ES-I3 (cell line): ENCODE results near the gene OR10S1.
"Not testable (repeated sequence)": the region's sequence is repeated elsewhere in the genome, so short reads cannot be mapped to it uniquely, and the experiment has no call there.

ENCODE experiments used
- H3K36me3 ChIP-seq: 2 replicates; pipeline ENCODE4 v1.6.1; 2013; ENCODE audit warnings: mild to moderate bottlenecking, low read length, control low read depth, moderate library complexity; ENCODE audit not compliant: insufficient read depth
- H3K4me1 ChIP-seq: 2 replicates; pipeline ENCODE4 v1.6.1; 2013; ENCODE audit warnings: mild to moderate bottlenecking, control low read depth, low read length; ENCODE audit not compliant: insufficient read depth
- H3K9ac ChIP-seq: 2 replicates; pipeline ENCODE4 v1.6.1; 2013; ENCODE audit warnings: low read depth, mild to moderate bottlenecking, low read length, moderate library complexity
- H3K9me3 ChIP-seq: 2 replicates; pipeline ENCODE4 v1.6.1; 2013; ENCODE audit warnings: mild to moderate bottlenecking, low read length, moderate library complexity; ENCODE audit not compliant: control insufficient read depth, insufficient read depth

The OR10S1 gene, protein sequence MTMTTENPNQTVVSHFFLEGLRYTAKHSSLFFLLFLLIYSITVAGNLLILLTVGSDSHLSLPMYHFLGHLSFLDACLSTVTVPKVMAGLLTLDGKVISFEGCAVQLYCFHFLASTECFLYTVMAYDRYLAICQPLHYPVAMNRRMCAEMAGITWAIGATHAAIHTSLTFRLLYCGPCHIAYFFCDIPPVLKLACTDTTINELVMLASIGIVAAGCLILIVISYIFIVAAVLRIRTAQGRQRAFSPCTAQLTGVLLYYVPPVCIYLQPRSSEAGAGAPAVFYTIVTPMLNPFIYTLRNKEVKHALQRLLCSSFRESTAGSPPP

DNA sequence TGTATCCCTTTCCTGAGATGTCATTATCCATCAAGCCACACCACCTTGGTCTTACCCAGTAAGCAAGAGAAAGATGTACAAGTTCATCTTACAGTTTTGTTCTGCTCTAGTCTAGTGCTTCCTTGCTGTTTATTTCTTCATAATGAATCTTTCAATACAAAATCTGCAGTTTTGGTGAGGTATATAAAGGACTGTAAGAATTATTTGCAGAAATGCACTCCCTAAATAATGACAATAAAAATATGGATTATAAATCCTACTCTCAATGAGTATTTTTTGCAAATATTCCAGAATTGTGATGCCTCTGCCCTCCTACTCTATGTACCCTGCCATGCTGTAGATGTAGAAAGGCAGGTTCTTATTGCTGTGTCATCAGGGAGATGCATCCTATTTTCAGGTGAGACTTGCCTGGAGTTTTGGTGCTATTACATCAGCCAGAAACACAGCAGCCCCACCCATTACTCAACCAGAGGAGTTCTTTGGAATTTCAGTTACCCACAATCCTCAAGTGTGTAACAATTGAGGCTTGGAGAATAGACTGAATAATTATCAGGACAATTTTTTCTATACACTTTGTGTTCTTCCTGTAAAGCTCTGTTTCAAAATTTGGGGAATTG is at the start of gene OR10S1:
OR10S1 (minus strand) TSS at position 51 of the 617 bp plus-strand sequence. CDS start 117 bp downstream, outside the sequence.
- H3K9me3 ChIP-seq: no peaks in the 10 kb centered on the region
- H3K9ac ChIP-seq: no peak within 1 kb of the TSS
- no peaks in the 10 kb centered on the region for H3K36me3 ChIP-seq
- no peaks in the 10 kb centered on the region for H3K4me1 ChIP-seq

DNA sequence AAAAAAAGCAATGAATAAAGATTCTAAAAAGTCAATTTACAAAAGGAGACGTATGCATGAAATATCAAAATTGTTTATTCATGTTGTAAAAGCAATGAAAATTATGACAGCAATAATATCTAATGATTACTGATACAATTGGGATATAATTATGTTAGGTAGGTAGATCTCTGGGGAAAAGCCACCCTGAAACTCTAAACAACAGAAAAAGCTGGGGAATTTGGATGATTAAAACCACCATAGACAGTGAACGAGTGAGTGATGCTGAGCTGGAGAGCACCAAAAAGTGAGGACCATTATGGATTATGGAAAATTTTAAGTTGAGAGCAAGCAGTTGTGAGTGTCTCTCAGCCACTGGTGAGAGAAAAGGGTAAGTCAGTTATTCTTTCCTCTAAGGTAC is 48.9 kb upstream of the OR10S1 start, which contains the start of gene OR10G8:
OR10G8 (plus strand) TSS at position 301 of the 400 bp plus-strand sequence. CDS start 2,825 bp downstream, outside the sequence.
- H3K36me3 ChIP-seq: no peaks in the 10 kb centered on the region
- no peaks in the 10 kb centered on the region for H3K9me3 ChIP-seq
- H3K4me1 ChIP-seq: peaks cover 2% of the 10 kb centered on the region; the same call in 1 of the 2 replicates
- no peak within 1 kb of the TSS for H3K9ac ChIP-seq

DNA sequence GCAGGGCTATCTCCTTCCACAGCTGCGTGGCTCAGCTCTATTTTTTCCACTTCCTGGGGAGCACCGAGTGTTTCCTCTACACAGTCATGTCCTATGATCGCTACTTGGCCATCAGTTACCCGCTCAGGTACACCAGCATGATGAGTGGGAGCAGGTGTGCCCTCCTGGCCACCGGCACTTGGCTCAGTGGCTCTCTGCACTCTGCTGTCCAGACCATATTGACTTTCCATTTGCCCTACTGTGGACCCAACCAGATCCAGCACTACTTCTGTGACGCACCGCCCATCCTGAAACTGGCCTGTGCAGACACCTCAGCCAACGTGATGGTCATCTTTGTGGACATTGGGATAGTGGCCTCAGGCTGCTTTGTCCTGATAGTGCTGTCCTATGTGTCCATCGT is 38.3 kb upstream of the OR10S1 start:
- not testable (repeated sequence) for H3K9ac ChIP-seq, H3K9me3 ChIP-seq, H3K36me3 ChIP-seq, H3K4me1 ChIP-seq

DNA sequence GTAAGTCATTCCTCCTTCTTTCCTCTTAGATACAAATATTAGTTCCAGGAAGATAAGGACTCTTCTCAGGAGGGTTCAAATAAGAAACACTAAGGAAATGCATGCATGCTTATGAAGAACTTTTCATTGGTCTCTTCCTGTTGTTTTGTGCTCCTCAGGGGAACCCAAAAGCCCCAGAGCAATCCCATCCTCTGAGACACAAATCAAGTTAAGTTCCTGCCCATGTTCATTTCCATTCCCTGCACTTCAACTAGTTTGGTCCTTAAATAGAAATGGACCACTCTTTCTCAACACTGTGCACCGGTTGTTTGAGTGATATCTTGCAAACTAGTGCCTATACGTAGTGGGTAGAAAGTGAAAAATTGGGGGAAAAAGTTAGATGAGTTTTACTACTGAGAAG is 35.1 kb upstream of the OR10S1 start, which contains the start of gene OR10G4:
OR10G4 (plus strand) TSS at position 301 of the 400 bp plus-strand sequence. CDS start 2,578 bp downstream, outside the sequence.
- Histone ChIP-seq H3K36me3 (no peaks in the 10 kb centered on the region), H3K4me1 (no peaks in the 10 kb centered on the region), H3K9ac (no peak within 1 kb of the TSS), H3K9me3 (no peaks in the 10 kb centered on the region)

DNA sequence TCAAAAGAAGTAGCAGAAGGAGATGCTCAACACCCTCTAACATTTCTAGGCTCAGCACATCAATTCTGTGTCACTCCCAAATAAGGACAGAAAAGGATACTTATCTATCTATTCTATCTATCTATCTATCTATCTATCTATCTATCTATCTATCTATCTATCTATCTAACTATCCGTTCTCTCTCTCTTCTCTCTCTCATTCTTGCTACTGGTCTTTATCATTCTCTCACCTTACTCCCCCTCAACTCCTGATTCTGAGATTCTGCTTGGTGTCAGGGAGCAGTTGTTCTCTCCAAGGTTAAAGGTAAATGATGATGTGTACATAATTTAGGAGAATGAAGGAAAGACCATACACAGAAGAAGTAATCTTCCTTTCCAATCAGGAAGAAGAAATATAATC is 17.5 kb upstream of the OR10S1 start, which contains the start of gene OR10G6:
OR10G6 (minus strand) TSS at position 43 of the 400 bp plus-strand sequence; CDS start at position 43, 0 bp downstream.
- no peak within 1 kb of the TSS for H3K9ac ChIP-seq
- no peaks in the 10 kb centered on the region for H3K9me3 ChIP-seq
- H3K4me1 ChIP-seq: no peaks in the 10 kb centered on the region

DNA sequence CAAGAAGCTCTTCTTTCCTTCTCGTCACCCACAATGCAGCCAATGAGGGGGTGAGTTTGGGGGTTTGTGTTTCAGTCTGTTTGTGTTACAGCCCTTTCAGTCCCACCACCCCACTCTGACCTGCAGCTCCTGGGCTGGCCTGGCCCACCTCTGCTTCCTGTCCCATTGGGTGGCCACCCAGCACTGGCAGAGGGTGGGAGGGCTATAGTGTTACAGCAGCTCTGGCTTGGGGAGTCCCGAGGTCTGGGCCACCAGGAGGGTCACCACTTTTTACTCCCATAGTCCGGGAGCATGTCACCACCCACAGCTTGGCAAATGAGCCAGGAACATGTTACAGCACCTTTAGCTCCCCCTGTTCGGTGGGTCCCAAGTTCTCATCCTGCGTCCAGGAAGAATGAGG is 1.7 kb upstream of the OR10S1 start:
- Histone ChIP-seq H3K9me3 (no peaks in the 10 kb centered on the region), H3K9ac (no peak overlapping the region), H3K4me1 (no peaks in the 10 kb centered on the region), H3K36me3 (no peaks in the 10 kb centered on the region)

More for the DNA sequence above, 17.5 kb upstream of the OR10S1 start, which contains the start of gene OR10G6:
- H3K36me3 ChIP-seq: no peaks in the 10 kb centered on the region

DNA sequence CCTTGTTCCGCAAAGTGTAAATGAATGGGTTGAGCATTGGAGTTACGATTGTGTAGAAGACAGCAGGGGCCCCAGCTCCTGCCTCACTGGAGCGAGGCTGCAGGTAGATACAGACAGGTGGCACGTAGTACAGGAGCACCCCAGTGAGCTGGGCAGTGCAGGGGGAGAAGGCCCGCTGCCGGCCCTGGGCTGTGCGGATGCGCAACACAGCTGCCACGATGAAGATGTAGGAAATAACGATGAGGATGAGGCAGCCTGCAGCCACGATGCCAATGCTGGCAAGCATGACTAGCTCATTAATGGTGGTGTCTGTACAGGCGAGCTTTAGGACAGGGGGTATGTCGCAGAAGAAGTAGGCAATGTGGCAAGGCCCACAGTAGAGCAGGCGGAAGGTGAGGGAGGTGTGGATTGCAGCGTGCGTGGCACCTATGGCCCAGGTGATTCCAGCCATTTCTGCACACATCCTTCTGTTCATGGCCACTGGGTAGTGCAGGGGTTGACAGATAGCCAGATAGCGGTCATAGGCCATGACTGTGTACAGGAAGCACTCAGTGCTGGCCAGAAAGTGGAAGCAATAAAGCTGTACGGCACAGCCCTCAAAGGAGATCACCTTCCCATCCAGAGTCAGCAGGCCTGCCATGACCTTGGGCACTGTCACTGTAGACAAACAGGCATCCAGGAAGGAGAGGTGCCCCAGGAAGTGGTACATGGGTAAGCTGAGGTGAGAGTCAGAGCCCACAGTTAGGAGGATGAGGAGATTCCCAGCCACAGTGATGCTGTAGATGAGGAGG is 616 bp downstream of the OR10S1 start:
- no peaks in the 10 kb centered on the region for H3K36me3 ChIP-seq
- H3K9ac ChIP-seq: no peak overlapping the region

DNA sequence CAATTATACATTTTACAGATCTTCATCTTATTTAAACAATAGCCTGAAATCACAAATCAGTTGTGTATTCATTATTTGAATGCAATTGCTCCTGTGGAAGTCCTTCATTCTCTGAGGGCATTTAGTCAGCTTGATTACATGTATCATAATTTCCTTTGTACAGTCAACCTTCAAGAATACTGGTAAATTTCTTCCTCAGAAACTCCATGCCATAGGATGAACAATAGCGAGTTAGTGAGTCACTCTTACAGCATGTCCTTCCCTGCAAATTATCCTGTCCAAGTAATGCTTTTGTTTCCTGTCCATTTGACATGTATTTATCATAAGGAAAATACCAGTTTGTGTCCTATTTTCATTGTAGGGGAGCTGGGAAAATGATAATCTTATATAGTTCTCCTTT is 3.8 kb downstream of the OR10S1 start:
- Histone ChIP-seq H3K9ac (no peak overlapping the region), H3K9me3 (no peaks in the 10 kb centered on the region), H3K4me1 (no peaks in the 10 kb centered on the region), H3K36me3 (no peaks in the 10 kb centered on the region)

More for the DNA sequence above, 616 bp downstream of the OR10S1 start:
- Histone ChIP-seq H3K9me3 (no peaks in the 10 kb centered on the region), H3K4me1 (no peaks in the 10 kb centered on the region)

DNA sequence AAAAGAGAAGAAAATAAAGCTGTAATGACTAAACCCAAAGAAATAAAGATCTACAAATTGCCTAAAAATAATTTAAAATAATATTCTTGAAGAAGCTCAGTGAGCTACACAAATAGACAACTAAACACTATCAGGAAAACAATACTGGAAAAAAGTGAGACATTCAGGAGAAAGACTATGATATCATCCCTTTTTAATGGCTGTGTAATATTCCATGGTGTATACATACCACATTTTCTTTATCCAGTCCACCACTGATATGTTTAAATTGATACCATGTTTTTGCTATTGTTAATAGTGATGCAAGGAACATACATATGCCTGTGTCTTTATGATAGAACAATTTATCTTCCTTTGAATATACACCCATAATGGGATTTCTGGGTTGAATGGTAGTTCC is 20.8 kb downstream of the OR10S1 start:
- Histone ChIP-seq H3K36me3 (no peaks in the 10 kb centered on the region), H3K9ac (no peak overlapping the region), H3K4me1 (no peaks in the 10 kb centered on the region), H3K9me3 (no peaks in the 10 kb centered on the region)

DNA sequence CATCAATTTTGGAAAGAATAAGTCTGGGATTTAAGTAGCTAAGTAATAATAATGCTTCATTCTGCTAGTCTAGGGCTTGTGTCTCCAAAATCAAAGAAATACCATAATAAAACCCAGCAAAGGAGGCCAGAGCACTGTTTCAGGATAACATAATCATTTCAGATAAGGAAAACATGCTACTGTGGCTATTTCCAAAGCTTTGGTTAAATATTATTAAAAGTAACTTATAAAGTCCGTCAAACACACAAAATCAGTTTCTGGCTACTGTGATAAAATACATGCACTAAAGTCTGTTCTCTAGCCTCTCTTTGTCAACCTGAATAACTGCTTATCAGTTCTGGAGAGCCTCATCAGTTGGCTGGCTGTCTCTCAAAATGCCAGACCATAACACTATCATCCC is 32.4 kb downstream of the OR10S1 start:
- Histone ChIP-seq H3K9me3 (no peaks in the 10 kb centered on the region), H3K36me3 (no peaks in the 10 kb centered on the region), H3K4me1 (no peaks in the 10 kb centered on the region), H3K9ac (no peak overlapping the region)

DNA sequence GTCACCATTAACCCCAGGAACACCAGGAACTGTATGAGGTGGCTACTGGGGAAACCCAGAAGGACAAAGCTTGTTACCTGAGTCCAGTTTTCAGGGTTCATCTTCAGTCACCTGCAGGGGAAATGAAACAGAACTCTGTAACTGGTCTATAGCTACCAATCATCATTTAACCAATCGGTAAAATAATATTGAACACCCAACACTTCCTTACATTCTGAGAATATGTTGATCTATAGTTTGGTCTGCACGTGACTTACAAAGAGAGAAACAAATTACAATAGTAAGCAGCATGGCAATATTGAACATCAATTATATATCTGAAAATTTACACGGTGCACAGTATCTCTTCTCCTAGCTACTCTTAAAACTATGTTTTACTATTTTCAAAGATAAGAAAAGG is 33.8 kb downstream of the OR10S1 start, which contains the start of gene OR6T1:
OR6T1 (minus strand) TSS at position 101 of the 400 bp plus-strand sequence; CDS start at position 101, 0 bp downstream.
- H3K9ac ChIP-seq: no peak within 1 kb of the TSS
- no peaks in the 10 kb centered on the region for H3K36me3 ChIP-seq
- H3K9me3 ChIP-seq: no peaks in the 10 kb centered on the region
- no peaks in the 10 kb centered on the region for H3K4me1 ChIP-seq

DNA sequence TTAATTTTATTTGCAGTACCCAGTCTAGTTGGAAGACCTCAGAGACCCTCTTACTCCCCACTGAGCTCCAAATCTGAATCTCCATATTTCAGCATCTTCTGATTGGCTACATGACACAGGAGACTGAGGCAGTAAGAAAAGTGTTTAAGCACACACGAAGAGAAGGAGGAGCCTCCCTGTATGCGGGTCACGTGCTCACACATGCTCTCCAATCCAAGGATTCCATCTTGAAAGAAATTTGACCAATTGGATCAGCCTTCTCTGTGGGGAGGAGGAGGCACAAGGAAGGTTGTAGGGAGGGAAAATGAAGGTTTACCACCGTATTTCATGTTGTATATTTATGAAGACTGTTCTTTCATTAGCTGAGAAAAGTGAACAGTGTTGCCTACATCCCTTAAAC is 35.2 kb downstream of the OR10S1 start:
- Histone ChIP-seq H3K4me1 (no peaks in the 10 kb centered on the region), H3K9ac (no peak overlapping the region), H3K36me3 (no peaks in the 10 kb centered on the region), H3K9me3 (no peaks in the 10 kb centered on the region)

DNA sequence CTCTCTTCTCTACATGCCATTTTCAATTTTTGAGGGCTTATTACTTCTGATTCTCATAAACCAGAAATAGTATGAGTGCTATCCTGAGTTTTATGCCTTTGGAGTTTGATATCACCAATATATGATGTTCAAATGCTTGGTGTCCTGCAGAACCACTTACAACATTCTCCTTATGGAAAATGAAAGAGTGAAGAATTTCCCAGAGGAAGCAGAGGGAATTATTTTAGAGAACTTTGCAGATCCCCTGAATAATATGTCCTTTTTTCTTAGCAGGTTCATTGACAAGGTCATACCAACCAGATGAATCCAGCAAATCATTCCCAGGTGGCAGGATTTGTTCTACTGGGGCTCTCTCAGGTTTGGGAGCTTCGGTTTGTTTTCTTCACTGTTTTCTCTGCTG is 38.3 kb downstream of the OR10S1 start, which contains the start of gene OR4D5:
OR4D5 (plus strand) TSS at position 301 of the 400 bp plus-strand sequence; CDS start at position 301, 0 bp downstream.
- no peaks in the 10 kb centered on the region for H3K36me3 ChIP-seq
- H3K9me3 ChIP-seq: no peaks in the 10 kb centered on the region
- no peaks in the 10 kb centered on the region for H3K4me1 ChIP-seq
- no peak within 1 kb of the TSS for H3K9ac ChIP-seq
